ENCODE measurements around the gene EEF2K. TPM values are rescaled to one million over a fixed set of nuclear protein-coding genes. Genes with fewer than 3 reads are reported as not detected.

The EEF2K gene
- total and polyA plus RNA-seq, 2 of the 13 experiments (the other 11 are each of a cell fraction or from before 2014, with no cell fraction given): 22.0 to 23.8 TPM

DNA sequence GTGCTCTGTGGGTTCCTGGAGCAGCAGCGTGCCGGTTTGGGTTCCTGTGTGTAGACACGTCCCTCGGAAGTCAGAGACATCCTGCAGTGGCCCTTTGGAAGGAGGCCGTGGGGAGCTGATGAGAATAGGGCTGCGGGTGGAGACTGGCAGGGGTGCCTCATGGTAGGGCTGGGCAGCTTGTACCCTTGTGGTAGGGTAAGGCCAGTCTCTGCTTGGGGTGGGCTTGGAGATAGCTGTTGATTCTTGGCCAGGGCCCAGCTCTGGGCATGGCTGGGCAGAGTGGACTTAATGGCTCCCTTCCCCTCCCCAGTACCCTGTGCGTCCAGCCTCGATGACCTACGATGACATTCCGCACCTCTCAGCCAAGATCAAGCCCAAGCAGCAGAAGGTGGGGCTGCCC is 101.8 kb downstream of the EEF2K start:
- ATAC-seq: 0 out of 3 replicates have a peak, but pooled peaks have one; percentile 3
- Histone ChIP-seq H3K4me1 (ENCODE audit: insufficient read depth, low read length) (no peaks in the 10 kb centered on the region), H3K4me3 (replicated peaks in 1 of 3; ENCODE audit: insufficient read depth in 1 of 3, low read depth in 2 of 3, low read length in 3 of 3) (no peak overlapping the region), H4K20me1 (ENCODE audit: insufficient read depth, low read length) (peaks cover 20% of the 10 kb centered on the region; the same call in 1 of the 2 replicates), H2AFZ (ENCODE audit: low read length) (no peak overlapping the region), H3K9me3 (ENCODE audit: low read length) (no peaks in the 10 kb centered on the region), H3K4me2 (ENCODE audit: low read depth, low read length) (no peak overlapping the region), H3K79me2 (ENCODE audit: insufficient read depth, low read length) (peaks cover 12% of the 10 kb centered on the region), H3K27me3 (ENCODE audit: control insufficient read depth in 1 of 2, insufficient read depth in 2 of 2, low read length in 2 of 2) (no peaks in the 10 kb centered on the region), H3K9ac (ENCODE audit: insufficient read depth, low read depth, low read length) (no peak overlapping the region), H3K27ac (ENCODE audit: extremely low read length, insufficient read depth, low read length) (no peak overlapping the region), H3K36me3 (replicated peaks in 1 of 2; ENCODE audit: control insufficient read depth in 1 of 2, insufficient read depth in 2 of 2, low read length in 2 of 2) (peaks cover 64 to 89% of the 10 kb centered on the region in 2 experiments)
- no peak for FAIRE-seq
- intact Hi-C loops (cut with micrococcal nuclease; ENCODE audit: unreplicated experiment) (no loop called here), in situ Hi-C loops (cut with HindIII; ENCODE audit: extremely low pct_ligation_motif_present, low pct_unique_long_range_greater_than_20kb) (no loop called here)
- no peak for DNase-seq (ENCODE audit: low spot score)
- ChIA-PET CTCF (ENCODE audit: low intra/inter-chr PET ratio, low total read pairs) (no interaction called here), POLR2A (interaction anchor here (1.4 kb wide), 1 partner anchor 10 kb away, joined by 3 read pairs; the partner anchor contains the start of gene POLR3E)
- 99% methylated on average over 10 of the region's 10 CpGs for WGBS (ENCODE audit: low lambda C conversion rate)
- no TSS peak for BruUV-seq (replicated peaks)
- TF ChIP-seq CBX5 (CRISPR knock-in tag; IDR thresholded peaks at IDR 0.05; ENCODE audit: borderline replicate concordance) (no peak), ZNF891 (CRISPR knock-in tag; IDR thresholded peaks at IDR 0.05) (0 out of 2 replicates have a peak, but pooled peaks have one; percentile 25), RBM22 (optimal IDR thresholded peaks at IDR 0.05; ENCODE audit: low read length) (peak; percentile 33), YY1 (IDR thresholded peaks at IDR 0.05; ENCODE audit: insufficient read depth, insufficient replicate concordance, low read depth, low read length) (no peak), EHMT2 (IDR thresholded peaks at IDR 0.05; ENCODE audit: borderline replicate concordance, low read depth, low read length) (no peak), AGO2 (optimal IDR thresholded peaks at IDR 0.05; ENCODE audit: low read depth, low read length) (peak; percentile 67), MAZ (IDR thresholded peaks at IDR 0.05; ENCODE audit: borderline replicate concordance, low read depth, low read length) (no peak), MAZ (CRISPR knock-in tag; IDR thresholded peaks at IDR 0.05; ENCODE audit: low read depth) (no peak), STAT5B (CRISPR knock-in tag; IDR thresholded peaks at IDR 0.05) (no peak)
- TF ChIP-seq, protein P1, sequence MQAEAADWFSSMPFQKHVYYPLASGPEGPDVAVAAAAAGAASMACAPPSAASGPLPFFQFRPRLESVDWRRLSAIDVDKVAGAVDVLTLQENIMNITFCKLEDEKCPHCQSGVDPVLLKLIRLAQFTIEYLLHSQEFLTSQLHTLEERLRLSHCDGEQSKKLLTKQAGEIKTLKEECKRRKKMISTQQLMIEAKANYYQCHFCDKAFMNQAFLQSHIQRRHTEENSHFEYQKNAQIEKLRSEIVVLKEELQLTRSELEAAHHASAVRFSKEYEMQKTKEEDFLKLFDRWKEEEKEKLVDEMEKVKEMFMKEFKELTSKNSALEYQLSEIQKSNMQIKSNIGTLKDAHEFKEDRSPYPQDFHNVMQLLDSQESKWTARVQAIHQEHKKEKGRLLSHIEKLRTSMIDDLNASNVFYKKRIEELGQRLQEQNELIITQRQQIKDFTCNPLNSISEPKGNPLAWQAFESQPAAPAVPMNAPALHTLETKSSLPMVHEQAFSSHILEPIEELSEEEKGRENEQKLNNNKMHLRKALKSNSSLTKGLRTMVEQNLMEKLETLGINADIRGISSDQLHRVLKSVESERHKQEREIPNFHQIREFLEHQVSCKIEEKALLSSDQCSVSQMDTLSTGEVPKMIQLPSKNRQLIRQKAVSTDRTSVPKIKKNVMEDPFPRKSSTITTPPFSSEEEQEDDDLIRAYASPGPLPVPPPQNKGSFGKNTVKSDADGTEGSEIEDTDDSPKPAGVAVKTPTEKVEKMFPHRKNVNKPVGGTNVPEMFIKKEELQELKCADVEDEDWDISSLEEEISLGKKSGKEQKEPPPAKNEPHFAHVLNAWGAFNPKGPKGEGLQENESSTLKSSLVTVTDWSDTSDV (CRISPR knock-in tag; IDR thresholded peaks at IDR 0.05): 0 out of 2 replicates have a peak, but pooled peaks have one; percentile 7
- TF ChIP-seq, protein P2, sequence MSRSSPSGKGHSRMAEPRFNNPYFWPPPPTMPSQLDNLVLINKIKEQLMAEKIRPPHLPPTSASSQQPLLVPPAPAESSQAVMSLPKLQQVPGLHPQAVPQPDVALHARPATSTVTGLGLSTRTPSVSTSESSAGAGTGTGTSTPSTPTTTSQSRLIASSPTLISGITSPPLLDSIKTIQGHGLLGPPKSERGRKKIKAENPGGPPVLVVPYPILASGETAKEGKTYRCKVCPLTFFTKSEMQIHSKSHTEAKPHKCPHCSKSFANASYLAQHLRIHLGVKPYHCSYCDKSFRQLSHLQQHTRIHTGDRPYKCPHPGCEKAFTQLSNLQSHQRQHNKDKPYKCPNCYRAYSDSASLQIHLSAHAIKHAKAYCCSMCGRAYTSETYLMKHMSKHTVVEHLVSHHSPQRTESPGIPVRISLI (CRISPR knock-in tag; IDR thresholded peaks at IDR 0.05; ENCODE audit: borderline replicate concordance): no peak
- TF ChIP-seq, protein P3, sequence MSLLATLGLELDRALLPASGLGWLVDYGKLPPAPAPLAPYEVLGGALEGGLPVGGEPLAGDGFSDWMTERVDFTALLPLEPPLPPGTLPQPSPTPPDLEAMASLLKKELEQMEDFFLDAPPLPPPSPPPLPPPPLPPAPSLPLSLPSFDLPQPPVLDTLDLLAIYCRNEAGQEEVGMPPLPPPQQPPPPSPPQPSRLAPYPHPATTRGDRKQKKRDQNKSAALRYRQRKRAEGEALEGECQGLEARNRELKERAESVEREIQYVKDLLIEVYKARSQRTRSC (CRISPR knock-in tag; IDR thresholded peaks at IDR 0.05; ENCODE audit: low read depth): no peak
- TF ChIP-seq, protein P4, sequence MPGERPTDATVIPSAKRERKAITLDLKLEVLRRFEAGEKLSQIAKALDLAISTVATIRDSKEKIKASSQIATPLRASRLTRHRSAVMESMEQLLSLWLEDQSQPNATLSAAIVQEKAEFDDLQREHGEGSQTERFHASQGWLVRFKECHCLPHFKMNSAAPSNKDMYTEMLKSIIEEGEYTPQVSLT (CRISPR knock-in tag; IDR thresholded peaks at IDR 0.05; ENCODE audit: borderline replicate concordance, low read depth): no peak
- TF ChIP-seq, protein P5, sequence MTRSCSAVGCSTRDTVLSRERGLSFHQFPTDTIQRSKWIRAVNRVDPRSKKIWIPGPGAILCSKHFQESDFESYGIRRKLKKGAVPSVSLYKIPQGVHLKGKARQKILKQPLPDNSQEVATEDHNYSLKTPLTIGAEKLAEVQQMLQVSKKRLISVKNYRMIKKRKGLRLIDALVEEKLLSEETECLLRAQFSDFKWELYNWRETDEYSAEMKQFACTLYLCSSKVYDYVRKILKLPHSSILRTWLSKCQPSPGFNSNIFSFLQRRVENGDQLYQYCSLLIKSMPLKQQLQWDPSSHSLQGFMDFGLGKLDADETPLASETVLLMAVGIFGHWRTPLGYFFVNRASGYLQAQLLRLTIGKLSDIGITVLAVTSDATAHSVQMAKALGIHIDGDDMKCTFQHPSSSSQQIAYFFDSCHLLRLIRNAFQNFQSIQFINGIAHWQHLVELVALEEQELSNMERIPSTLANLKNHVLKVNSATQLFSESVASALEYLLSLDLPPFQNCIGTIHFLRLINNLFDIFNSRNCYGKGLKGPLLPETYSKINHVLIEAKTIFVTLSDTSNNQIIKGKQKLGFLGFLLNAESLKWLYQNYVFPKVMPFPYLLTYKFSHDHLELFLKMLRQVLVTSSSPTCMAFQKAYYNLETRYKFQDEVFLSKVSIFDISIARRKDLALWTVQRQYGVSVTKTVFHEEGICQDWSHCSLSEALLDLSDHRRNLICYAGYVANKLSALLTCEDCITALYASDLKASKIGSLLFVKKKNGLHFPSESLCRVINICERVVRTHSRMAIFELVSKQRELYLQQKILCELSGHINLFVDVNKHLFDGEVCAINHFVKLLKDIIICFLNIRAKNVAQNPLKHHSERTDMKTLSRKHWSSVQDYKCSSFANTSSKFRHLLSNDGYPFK (CRISPR knock-in tag; IDR thresholded peaks at IDR 0.05; ENCODE audit: borderline replicate concordance): 0 out of 2 replicates have a peak, but pooled peaks have one; percentile 7

All from HepG2 (cell line).